Measurements from ENCODE around the gene ITGA11. TPM values are rescaled to one million over a fixed set of nuclear protein-coding genes. Genes with fewer than 3 reads are reported as not detected.

Gene ITGA11
- total and polyA plus RNA-seq, 5 experiments from 2014 or later, result 0.02 to 0.11 (median 0.03) TPM; not detected in 2

DNA sequence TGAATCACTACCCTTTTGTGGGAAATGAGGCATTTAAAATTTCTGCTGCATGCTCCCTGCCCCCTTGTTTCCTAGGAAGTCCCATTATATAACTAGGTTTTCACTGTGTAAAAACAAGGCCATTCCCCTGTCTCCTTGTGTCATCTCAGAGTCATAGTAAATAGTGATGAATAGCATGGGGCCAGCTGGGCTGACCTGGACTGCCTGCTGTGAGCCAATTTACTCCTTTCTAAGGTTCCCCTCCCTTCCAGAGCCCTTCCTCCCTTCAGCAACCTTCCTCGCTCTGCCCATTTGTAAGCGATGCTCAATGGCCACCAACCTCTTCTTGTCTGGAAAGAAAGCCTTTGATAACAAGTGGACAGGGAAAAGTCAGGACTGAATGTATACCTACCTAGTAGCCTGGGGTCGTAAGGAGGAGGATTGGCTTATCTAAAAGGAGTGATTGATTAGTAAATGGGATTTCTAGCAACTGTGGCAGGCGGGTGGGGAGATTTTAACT lies 11.7 kb downstream of the ITGA11 start:
- no peaks in the 10 kb centered on the region for H3K36me3 Mint-ChIP-seq
- no peak for ATAC-seq
- POLR2A ChIA-PET, result no interaction called here

GRCh38 chr15:68419301-68420175 lies 12.4 kb downstream of the ITGA11 start:
- POLR2A ChIA-PET, result no interaction called here
- H3K27ac Mint-ChIP-seq, result no peak overlapping the region
- no peak for ATAC-seq
- H3K4me1 Mint-ChIP-seq, result peaks cover 0 to 2% (median 0%) of the 10 kb centered on the region in 4 donors
- no peak overlapping the region for H3K4me3 Mint-ChIP-seq
- H3K9me3 Mint-ChIP-seq, result no peaks in the 10 kb centered on the region
- H3K36me3 Mint-ChIP-seq, result no peaks in the 10 kb centered on the region
- peaks cover 0 to 21% (median 0%) of the 10 kb centered on the region in 5 donors for H3K27me3 Mint-ChIP-seq
- peak in 1 of 10 donors; percentile 1 for DNase-seq

More for the DNA sequence above, 11.7 kb downstream of the ITGA11 start:
- H3K4me3 Mint-ChIP-seq, result no peak overlapping the region
- no peak overlapping the region for H3K27ac Mint-ChIP-seq
- DNase-seq, result peak in 1 of 10 donors; percentile 4
- H3K9me3 Mint-ChIP-seq, result no peaks in the 10 kb centered on the region
- peaks cover 0 to 21% (median 0%) of the 10 kb centered on the region in 5 donors for H3K27me3 Mint-ChIP-seq
- H3K4me1 Mint-ChIP-seq, result peaks cover 0 to 2% (median 0%) of the 10 kb centered on the region in 4 donors

DNA sequence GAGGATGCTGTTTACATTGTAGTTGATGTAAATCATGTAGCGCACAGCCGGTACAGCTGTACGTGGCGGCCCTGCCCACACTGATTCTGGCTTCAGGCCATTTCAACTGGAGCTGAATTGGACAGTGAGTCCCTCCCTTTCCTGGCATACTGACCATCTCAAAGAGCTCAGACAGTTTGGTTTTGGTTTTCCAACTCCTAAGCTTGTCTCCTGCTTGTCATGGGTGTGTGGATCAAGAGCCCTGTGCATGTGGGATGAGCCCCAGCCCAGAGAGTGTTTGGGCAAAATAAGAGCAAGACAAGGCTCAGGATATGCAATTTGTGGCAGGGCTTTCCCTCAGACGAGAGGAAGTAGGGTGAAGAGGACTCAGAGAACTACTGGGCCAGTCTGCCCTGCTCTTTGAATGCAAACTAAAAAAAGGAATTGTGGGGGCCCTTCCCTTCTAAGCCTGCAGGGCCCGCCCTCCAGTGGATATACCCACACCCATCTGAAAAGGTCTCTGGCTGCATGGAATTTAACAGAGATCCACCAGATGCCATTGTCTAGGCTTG lies 13.3 kb downstream of the ITGA11 start:
- Mint-ChIP-seq H3K4me3 (no peak overlapping the region), H3K36me3 (no peaks in the 10 kb centered on the region), H3K9me3 (no peaks in the 10 kb centered on the region), H3K27me3 (peaks cover 0 to 21% (median 0%) of the 10 kb centered on the region in 5 donors), H3K27ac (no peak overlapping the region), H3K4me1 (peaks cover 0 to 2% (median 0%) of the 10 kb centered on the region in 4 donors)
- peak in 1 of 10 donors; percentile 3 for DNase-seq
- POLR2A ChIA-PET, result no interaction called here
- ATAC-seq, result no peak

GRCh38 chr15:68417897-68418296 lies 14.1 kb downstream of the ITGA11 start:
- Mint-ChIP-seq H3K27me3 (peaks cover 0 to 16% (median 0%) of the 10 kb centered on the region in 5 donors), H3K4me1 (peaks cover 0 to 2% (median 0%) of the 10 kb centered on the region in 4 donors), H3K4me3 (no peak overlapping the region), H3K36me3 (no peaks in the 10 kb centered on the region), H3K9me3 (no peaks in the 10 kb centered on the region), H3K27ac (no peak overlapping the region)
- ATAC-seq (no peak), DNase-seq (no peak)
- POLR2A ChIA-PET, result no interaction called here

DNA sequence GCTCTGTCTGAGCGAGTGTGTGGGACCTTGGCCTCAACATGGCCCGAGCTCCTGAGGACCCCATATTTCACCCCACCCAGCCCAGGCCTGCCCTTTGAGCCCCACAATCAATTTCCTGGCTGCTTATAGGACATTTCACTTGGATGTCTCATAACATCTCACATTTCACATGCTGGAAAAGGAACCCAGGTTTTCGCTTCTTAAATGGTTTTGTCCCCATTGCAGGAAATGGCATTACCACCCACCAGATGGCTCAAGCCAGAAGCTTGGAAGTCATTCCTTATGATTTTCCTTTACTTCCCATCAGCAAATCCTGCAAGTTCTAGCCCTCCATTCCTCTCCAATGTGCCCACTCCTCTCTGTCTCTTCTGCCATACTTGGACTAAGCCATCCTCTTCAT lies 14.9 kb downstream of the ITGA11 start:
- Mint-ChIP-seq H3K36me3 (no peaks in the 10 kb centered on the region), H3K27me3 (peaks cover 0 to 8% (median 0%) of the 10 kb centered on the region in 5 donors), H3K4me1 (peaks cover 0 to 2% (median 0%) of the 10 kb centered on the region in 4 donors), H3K4me3 (no peak overlapping the region), H3K27ac (no peak overlapping the region), H3K9me3 (no peaks in the 10 kb centered on the region)
- ATAC-seq (no peak), DNase-seq (no peak)
- POLR2A ChIA-PET, result interaction anchor here (0.7 kb wide), 1 partner anchor 17 kb away, joined by 3 read pairs; no protein-coding TSS in a partner anchor

- Mint-ChIP-seq H3K9me3 (no peaks in the 10 kb centered on the region), H3K36me3 (no peaks in the 10 kb centered on the region), H3K4me3 (no peak overlapping the region), H3K4me1 (peaks cover 0 to 2% (median 0%) of the 10 kb centered on the region in 4 donors), H3K27ac (no peak overlapping the region), H3K27me3 (peaks cover 0 to 5% (median 0%) of the 10 kb centered on the region in 5 donors)
- no peak for ATAC-seq
- DNase-seq, result no peak
- POLR2A ChIA-PET, result no interaction called here
Observed at GRCh38 chr15:68416158-68416535, 15.8 kb downstream of the ITGA11 start.

- H3K36me3 Mint-ChIP-seq, result no peaks in the 10 kb centered on the region
- POLR2A ChIA-PET, result no interaction called here
- peak in 1 of 10 donors; percentile 3 for DNase-seq
- peaks cover 0 to 2% (median 0%) of the 10 kb centered on the region in 4 donors for H3K4me1 Mint-ChIP-seq
- H3K27me3 Mint-ChIP-seq, result no peaks in the 10 kb centered on the region
- ATAC-seq, result no peak
- no peaks in the 10 kb centered on the region for H3K9me3 Mint-ChIP-seq
- H3K27ac Mint-ChIP-seq, result no peak overlapping the region
- no peak overlapping the region for H3K4me3 Mint-ChIP-seq
Observed at GRCh38 chr15:68415501-68416157, 16.3 kb downstream of the ITGA11 start.

DNA sequence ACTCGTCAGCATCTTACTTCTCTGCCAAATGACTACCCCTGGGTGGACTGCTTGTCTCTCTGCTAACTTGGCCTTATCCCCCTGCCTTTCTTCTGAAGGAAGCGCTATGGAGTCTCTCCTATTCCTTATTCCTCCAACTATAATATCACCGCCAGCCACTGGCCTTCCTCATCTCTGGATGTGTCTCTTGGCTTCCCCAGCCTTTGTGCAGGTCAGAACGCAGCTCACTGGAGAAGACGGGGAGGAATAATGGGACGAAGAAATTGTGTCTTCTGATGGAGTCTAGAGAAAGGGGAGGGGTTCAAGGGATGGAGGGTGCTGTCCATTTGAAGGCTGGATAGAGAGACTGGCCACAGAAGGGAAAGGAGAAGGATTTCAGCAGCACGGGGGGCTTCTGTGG lies 16.9 kb downstream of the ITGA11 start:
- no peaks in the 10 kb centered on the region for H3K9me3 Mint-ChIP-seq
- peaks cover 0 to 2% (median 0%) of the 10 kb centered on the region in 4 donors for H3K4me1 Mint-ChIP-seq
- H3K27me3 Mint-ChIP-seq, result no peaks in the 10 kb centered on the region
- H3K4me3 Mint-ChIP-seq, result no peak overlapping the region
- POLR2A ChIA-PET, result no interaction called here
- DNase-seq (no peak), ATAC-seq (no peak)
- no peak overlapping the region for H3K27ac Mint-ChIP-seq
- H3K36me3 Mint-ChIP-seq, result no peaks in the 10 kb centered on the region

- peak in 1 of 10 donors; percentile 8 for DNase-seq
- no peaks in the 10 kb centered on the region for H3K9me3 Mint-ChIP-seq
Observed at GRCh38 chr15:68414591-68414990, 17.4 kb downstream of the ITGA11 start.

DNA sequence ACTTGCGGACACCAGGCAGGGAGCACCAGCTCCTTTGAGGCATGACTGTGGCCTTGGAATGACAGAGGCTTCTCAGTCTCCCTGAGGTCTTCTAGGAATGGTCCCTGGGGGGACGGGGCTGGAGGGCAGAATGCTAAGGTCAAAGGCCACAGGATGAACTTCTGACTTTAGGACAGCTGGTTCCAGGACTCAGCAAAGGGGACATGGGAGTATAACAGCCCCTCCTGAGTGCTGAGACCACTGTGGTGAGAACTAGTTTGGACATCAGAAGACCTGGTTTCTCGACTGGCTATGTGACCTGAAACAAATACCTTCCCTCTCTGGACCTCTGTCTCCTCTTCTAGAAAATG lies 17.8 kb downstream of the ITGA11 start:
- Mint-ChIP-seq H3K36me3 (no peaks in the 10 kb centered on the region), H3K27ac (no peak overlapping the region), H3K9me3 (no peaks in the 10 kb centered on the region), H3K4me1 (peaks cover 0 to 2% (median 0%) of the 10 kb centered on the region in 4 donors), H3K27me3 (no peaks in the 10 kb centered on the region), H3K4me3 (no peak overlapping the region)
- no peak for DNase-seq
- POLR2A ChIA-PET, result no interaction called here
- no peak for ATAC-seq

More at GRCh38 chr15:68414591-68414990, 17.4 kb downstream of the ITGA11 start:
- no peaks in the 10 kb centered on the region for H3K27me3 Mint-ChIP-seq
- peaks cover 0 to 2% (median 0%) of the 10 kb centered on the region in 4 donors for H3K4me1 Mint-ChIP-seq
- no peaks in the 10 kb centered on the region for H3K36me3 Mint-ChIP-seq
- H3K27ac Mint-ChIP-seq, result no peak overlapping the region
- POLR2A ChIA-PET, result no interaction called here
- H3K4me3 Mint-ChIP-seq, result no peak overlapping the region
- no peak for ATAC-seq

GRCh38 chr15:68413363-68414205 lies 18.4 kb downstream of the ITGA11 start:
- ATAC-seq (no peak), DNase-seq (peak in 1 of 10 donors; percentile 3)
- Mint-ChIP-seq H3K4me1 (peaks cover 0 to 2% (median 0%) of the 10 kb centered on the region in 4 donors), H3K36me3 (no peaks in the 10 kb centered on the region), H3K27ac (no peak overlapping the region), H3K9me3 (no peaks in the 10 kb centered on the region), H3K27me3 (no peaks in the 10 kb centered on the region), H3K4me3 (no peak overlapping the region)
- POLR2A ChIA-PET, result no interaction called here

GRCh38 chr15:68412218-68412617 lies 19.7 kb downstream of the ITGA11 start:
- DNase-seq, result peak in 1 of 10 donors; percentile 6
- H3K4me3 Mint-ChIP-seq, result no peak overlapping the region
- H3K36me3 Mint-ChIP-seq, result no peaks in the 10 kb centered on the region
- H3K4me1 Mint-ChIP-seq, result no peaks in the 10 kb centered on the region
- POLR2A ChIA-PET, result no interaction called here
- no peak for ATAC-seq
- no peak overlapping the region for H3K27ac Mint-ChIP-seq
- peaks cover 0 to 6% (median 0%) of the 10 kb centered on the region in 5 donors for H3K27me3 Mint-ChIP-seq
- no peaks in the 10 kb centered on the region for H3K9me3 Mint-ChIP-seq

Data from naive thymus-derived CD8-positive, alpha-beta T cell (primary cell).